Naive thymus-derived CD4-positive, alpha-beta T cell (primary cell): Measurements from ENCODE around the gene NAV2. TPM values are rescaled to one million over a fixed set of nuclear protein-coding genes. Genes with fewer than 3 reads are reported as not detected.

Experiments
- ATAC-seq: fragments of 150-1000 bp; cut with Tn5 transposase; 2 replicates; pipeline ENCODE4 v1.10.0; 2021; ENCODE audit warnings: mild to moderate bottlenecking, moderate library complexity
- CTCF ChIA-PET: fragments of 350-600 bp; sonication (Branson Sonifier 250); formaldehyde crosslinking; loops from one replicate; lab custom pipeline; 2021; ENCODE audit warnings: antibody characterized with exemption; lab: Charles Lee
- POLR2A ChIA-PET: fragments of 350-600 bp; sonication (Branson Sonifier 250); formaldehyde crosslinking; loops from one replicate; lab custom pipeline; 2021; ENCODE audit warnings: antibody characterized with exemption, inconsistent platforms; lab: Charles Lee
- DNase-seq, 9 donors: peaks; one replicate each; pipeline versions ENCODE4 v3.0.0 to v3.0.0-alpha.2; 2020 to 2022; ENCODE audit warnings: mixed read lengths in 1 of 9
- H3K27ac ChIP-seq: one replicate; pipeline ENCODE4 v1.7.0; 2013; ENCODE audit warnings: mild to moderate bottlenecking, low read depth, low read length, moderate library complexity
- H3K27me3 ChIP-seq, 2 donors: one replicate each; pipeline ENCODE4 v1.7.0; 2013; ENCODE audit warnings: low read length in 2 of 2, mild to moderate bottlenecking in 2 of 2, moderate library complexity in 2 of 2; ENCODE audit not compliant: control insufficient read depth in 2 of 2, insufficient read depth in 2 of 2
- H3K36me3 ChIP-seq, 3 experiments: 1 replicate in 2 of 3; 2 replicates in 1 of 3; pipeline ENCODE4 v1.7.0; 2013; ENCODE audit warnings: low read length in 3 of 3, mild to moderate bottlenecking in 3 of 3, moderate library complexity in 1 of 3; ENCODE audit not compliant: insufficient read depth in 3 of 3, control insufficient read depth in 2 of 3
- H3K4me1 ChIP-seq, 2 donors: one replicate each; pipeline ENCODE4 v1.7.0; 2013; ENCODE audit warnings: low read length in 2 of 2, mild to moderate bottlenecking in 2 of 2, moderate library complexity in 1 of 2; ENCODE audit not compliant: control insufficient read depth in 2 of 2, insufficient read depth in 2 of 2
- H3K4me3 ChIP-seq: 2 replicates; pipeline ENCODE4 v1.7.0; 2013; ENCODE audit warnings: mild to moderate bottlenecking, low read length
- H3K9me3 ChIP-seq, 3 experiments: 1 replicate in 2 of 3; 2 replicates in 1 of 3; pipeline ENCODE4 v1.7.0; 2013; ENCODE audit warnings: low read length in 3 of 3; ENCODE audit not compliant: control insufficient read depth in 2 of 3
- H3K27ac Mint-ChIP-seq, 9 donors: one replicate each; pipeline ENCODE4 v1.8.0; 2020 to 2022; ENCODE audit warnings: mixed read lengths in 9 of 9, mild to moderate bottlenecking in 8 of 9, moderate library complexity in 5 of 9, inconsistent platforms in 2 of 9
- H3K27me3 Mint-ChIP-seq, 5 donors: one replicate each; pipeline ENCODE4 v1.8.0; 2021 to 2022; ENCODE audit warnings: mixed read lengths in 5 of 5, mild to moderate bottlenecking in 1 of 5
- H3K36me3 Mint-ChIP-seq, 5 donors: one replicate each; pipeline ENCODE4 v1.8.0; 2020 to 2022; ENCODE audit warnings: mixed read lengths in 5 of 5, mild to moderate bottlenecking in 3 of 5, inconsistent platforms in 1 of 5
- H3K4me1 Mint-ChIP-seq, 7 donors: one replicate each; pipeline ENCODE4 v1.8.0; 2020 to 2022; ENCODE audit warnings: mixed read lengths in 7 of 7, mild to moderate bottlenecking in 3 of 7, inconsistent platforms in 1 of 7
- H3K4me3 Mint-ChIP-seq, 10 donors: one replicate each; pipeline ENCODE4 v1.8.0; 2020 to 2022; ENCODE audit warnings: mild to moderate bottlenecking in 10 of 10, mixed read lengths in 10 of 10, moderate library complexity in 6 of 10, inconsistent platforms in 2 of 10
- H3K9me3 Mint-ChIP-seq, 11 donors: one replicate each; pipeline ENCODE4 v1.8.0; 2020 to 2022; ENCODE audit warnings: mixed read lengths in 11 of 11, mild to moderate bottlenecking in 4 of 11, inconsistent platforms in 1 of 11, moderate library complexity in 1 of 11
- intact Hi-C, 2 donors: fragments of 100-400 bp; cut with micrococcal nuclease; formaldehyde crosslinking; loops; one replicate each; pipeline ENCODE4 v1.15.1; 2023
- polyA plus RNA-seq, 2 donors: library from polyadenylated mRNA; unstranded; fragments of 300-500 nt; fragmentation: Illumina TruSeq; gene quantifications; one replicate each; pipeline ENCODE4 v1.2.3, GENCODE V29; 2021
- total RNA-seq, 6 experiments: library from RNA in 5 of 6; stranded (reverse) in 5 of 6; gene quantifications; 1 replicate in 5 of 6; 2 replicates in 1 of 6; pipeline ENCODE4 v1.2.3 and lab custom pipeline; 2021 to 2026

Gene NAV2
- total and polyA plus RNA-seq, 7 experiments from 2014 or later: 0.24 to 2.2 (median 0.48) TPM; not detected in 2

DNA sequence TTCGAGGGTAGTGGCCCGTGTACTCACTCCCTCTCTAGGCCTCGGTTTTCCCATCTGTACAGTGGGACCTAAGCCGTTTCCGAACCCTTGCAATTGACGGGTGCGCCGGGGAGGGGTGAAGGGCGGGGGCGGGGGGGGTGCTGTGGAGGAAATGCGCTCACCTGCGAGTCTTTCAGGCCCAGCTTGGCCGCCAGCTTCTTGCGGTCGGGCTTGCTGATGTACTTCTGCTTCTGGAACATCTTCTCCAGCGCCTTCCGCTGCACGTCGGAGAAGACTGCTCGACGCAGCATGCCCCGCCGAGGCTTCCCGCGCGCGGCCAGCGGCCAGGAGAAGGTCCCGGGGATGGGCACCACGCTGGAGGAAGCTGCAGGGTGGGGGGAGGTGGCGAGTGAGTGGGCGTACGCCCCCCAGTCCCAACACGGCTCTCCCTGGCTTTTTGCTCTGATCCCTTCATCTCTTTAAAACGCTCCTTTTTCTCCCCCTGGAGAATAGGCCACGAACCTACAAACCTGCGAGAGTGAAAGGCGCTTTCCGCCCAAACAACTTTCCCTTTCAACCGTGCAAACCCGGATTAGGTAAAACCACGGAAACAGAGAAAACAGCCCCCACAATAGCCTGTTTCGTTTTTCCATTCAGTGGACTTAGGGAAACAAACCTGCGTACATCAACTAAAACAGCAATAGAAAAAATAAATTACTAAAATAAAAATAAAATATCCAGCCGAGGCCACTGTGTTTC is 444.4 kb downstream of the NAV2 start:
- H3K4me1 ChIP-seq: peaks cover 5 to 9% of the 10 kb centered on the region in 2 donors
- Mint-ChIP-seq H3K36me3 (peaks cover 0 to 7% (median 4%) of the 10 kb centered on the region in 5 donors), H3K27me3 (peaks cover 43 to 81% (median 61%) of the 10 kb centered on the region in 5 donors), H3K27ac (peak overlapping the region in 3 of 9 donors; percentile 23 to 84 (median 80)), H3K9me3 (peaks cover 0 to 44% (median 14%) of the 10 kb centered on the region in 11 donors), H3K4me3 (peak overlapping the region; percentile 54 to 91 (median 87)), H3K4me1 (peaks cover 17 to 47% (median 34%) of the 10 kb centered on the region in 7 donors)
- peak in 6 of 9 donors; percentile 24 to 53 (median 47) for DNase-seq
- H3K36me3 ChIP-seq: no peaks in the 10 kb centered on the region
- peak overlapping the region; percentile 58 for H3K4me3 ChIP-seq
- peak; percentile 59 for ATAC-seq
- peak overlapping the region; percentile 46 for H3K27ac ChIP-seq
- intact Hi-C loops: loop anchor here (1.0 to 10.0 kb wide), 4 partner anchors 24 to 230 kb away; partner anchors contain the start of genes HTATIP2 (in 1 of the 2) and PRMT3 (in 1 of the 2)
- H3K9me3 ChIP-seq: peaks cover 0 to 14% (median 0%) of the 10 kb centered on the region in 3 experiments
- POLR2A ChIA-PET: interaction anchor here (1.6 kb wide), 1 partner anchor 207 kb away, joined by 4 read pairs; the partner anchor contains the start of gene HTATIP2
- CTCF ChIA-PET: no interaction called here
- H3K27me3 ChIP-seq: peaks cover 12 to 26% of the 10 kb centered on the region in 2 donors

DNA sequence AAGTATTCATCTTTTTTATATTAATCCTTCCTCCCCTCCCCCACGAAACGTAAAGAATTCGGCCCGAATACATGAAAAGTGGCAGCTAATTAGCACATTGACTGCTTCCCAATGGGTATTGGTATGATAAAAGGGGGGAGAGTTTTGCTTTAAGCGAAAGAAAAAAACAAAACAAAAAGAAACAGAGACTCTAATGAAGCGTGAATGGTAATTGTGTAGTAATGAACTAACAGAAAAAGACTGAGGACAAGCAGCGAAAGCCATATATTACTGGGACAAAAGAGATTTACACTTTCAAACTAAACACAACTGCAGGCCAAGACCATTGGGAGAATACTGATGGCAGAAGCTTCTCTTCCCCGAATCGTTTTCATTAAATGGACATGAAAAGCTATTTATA is 445.1 kb downstream of the NAV2 start:
- DNase-seq (no peak), ATAC-seq (no peak)
- H3K27ac ChIP-seq: no peak overlapping the region
- Mint-ChIP-seq H3K27ac (peak overlapping the region in 1 of 9 donors; percentile 38), H3K36me3 (peaks cover 0 to 7% (median 4%) of the 10 kb centered on the region in 5 donors), H3K4me1 (peaks cover 17 to 54% (median 40%) of the 10 kb centered on the region in 7 donors), H3K27me3 (peaks cover 50 to 86% (median 68%) of the 10 kb centered on the region in 5 donors), H3K9me3 (peaks cover 0 to 49% (median 16%) of the 10 kb centered on the region in 11 donors), H3K4me3 (peak overlapping the region; percentile 27 to 91 (median 87))
- H3K4me3 ChIP-seq: no peak overlapping the region
- peaks cover 12 to 33% of the 10 kb centered on the region in 2 donors for H3K27me3 ChIP-seq
- no peaks in the 10 kb centered on the region for H3K36me3 ChIP-seq
- intact Hi-C loops: loop anchor here (1.0 to 10.0 kb wide), 4 partner anchors 25 to 230 kb away; partner anchors contain the start of genes HTATIP2 (in 1 of the 2) and PRMT3 (in 1 of the 2)
- peaks cover 0 to 17% (median 0%) of the 10 kb centered on the region in 3 experiments for H3K9me3 ChIP-seq
- H3K4me1 ChIP-seq: peaks cover 5 to 9% of the 10 kb centered on the region in 2 donors
- ChIA-PET CTCF (no interaction called here), POLR2A (interaction anchor here (1.6 kb wide), 1 partner anchor 206 kb away, joined by 4 read pairs; the partner anchor contains the start of gene HTATIP2)

DNA sequence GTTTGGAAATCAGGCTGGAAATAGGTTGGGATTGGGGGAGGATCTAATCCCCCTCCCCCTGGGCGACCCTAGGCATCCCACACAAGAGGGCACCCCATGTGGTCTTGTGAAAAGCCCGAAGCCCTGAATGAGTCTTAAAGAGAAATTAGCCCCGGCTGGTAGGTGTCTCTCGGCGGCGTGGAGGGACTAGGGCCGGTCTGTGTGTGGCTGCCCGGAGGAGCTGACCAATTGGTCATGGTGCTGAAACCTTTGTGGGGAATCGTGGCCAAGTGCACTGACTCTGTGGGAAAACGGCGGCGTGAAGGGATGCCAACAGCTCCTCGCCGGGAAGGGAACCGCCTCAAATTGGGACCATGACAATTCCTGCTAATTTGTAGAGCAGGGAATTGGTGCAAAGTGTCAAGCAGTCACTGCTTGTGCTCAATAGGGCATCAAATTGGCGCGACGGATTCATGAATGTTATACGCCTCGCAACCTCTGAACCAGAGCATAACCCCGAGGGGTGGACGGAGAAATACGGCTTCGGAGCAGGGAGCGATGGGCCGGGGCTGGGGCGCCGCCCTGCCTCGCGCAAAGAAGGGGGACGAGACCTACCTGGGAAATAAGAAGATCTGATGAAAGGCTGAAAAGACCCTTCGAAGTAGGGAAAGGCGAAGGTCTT is 446.1 kb downstream of the NAV2 start:
- CTCF ChIA-PET: no interaction called here
- Histone ChIP-seq H3K9me3 (peaks cover 0 to 17% (median 0%) of the 10 kb centered on the region in 3 experiments), H3K4me1 (peaks cover 5 to 9% of the 10 kb centered on the region in 2 donors), H3K27me3 (peaks cover 12 to 39% of the 10 kb centered on the region in 2 donors), H3K27ac (no peak overlapping the region), H3K4me3 (no peak overlapping the region), H3K36me3 (no peaks in the 10 kb centered on the region)
- no peak for ATAC-seq
- Mint-ChIP-seq H3K27me3 (peaks cover 59 to 87% (median 74%) of the 10 kb centered on the region in 5 donors), H3K9me3 (peaks cover 0 to 49% (median 19%) of the 10 kb centered on the region in 11 donors), H3K4me3 (peak overlapping the region; percentile 19 to 89 (median 56)), H3K4me1 (peaks cover 26 to 63% (median 50%) of the 10 kb centered on the region in 7 donors), H3K27ac (peak overlapping the region in 5 of 9 donors; percentile 17 to 79 (median 26)), H3K36me3 (peaks cover 0 to 7% (median 4%) of the 10 kb centered on the region in 5 donors)
- DNase-seq: peak in 1 of 9 donors; percentile 4
- intact Hi-C loops: loop anchor here in 1 of 2 donors (10.0 kb wide), 1 partner anchor 206 kb away; the partner anchor contains the start of gene HTATIP2
- POLR2A ChIA-PET: no interaction called here

DNA sequence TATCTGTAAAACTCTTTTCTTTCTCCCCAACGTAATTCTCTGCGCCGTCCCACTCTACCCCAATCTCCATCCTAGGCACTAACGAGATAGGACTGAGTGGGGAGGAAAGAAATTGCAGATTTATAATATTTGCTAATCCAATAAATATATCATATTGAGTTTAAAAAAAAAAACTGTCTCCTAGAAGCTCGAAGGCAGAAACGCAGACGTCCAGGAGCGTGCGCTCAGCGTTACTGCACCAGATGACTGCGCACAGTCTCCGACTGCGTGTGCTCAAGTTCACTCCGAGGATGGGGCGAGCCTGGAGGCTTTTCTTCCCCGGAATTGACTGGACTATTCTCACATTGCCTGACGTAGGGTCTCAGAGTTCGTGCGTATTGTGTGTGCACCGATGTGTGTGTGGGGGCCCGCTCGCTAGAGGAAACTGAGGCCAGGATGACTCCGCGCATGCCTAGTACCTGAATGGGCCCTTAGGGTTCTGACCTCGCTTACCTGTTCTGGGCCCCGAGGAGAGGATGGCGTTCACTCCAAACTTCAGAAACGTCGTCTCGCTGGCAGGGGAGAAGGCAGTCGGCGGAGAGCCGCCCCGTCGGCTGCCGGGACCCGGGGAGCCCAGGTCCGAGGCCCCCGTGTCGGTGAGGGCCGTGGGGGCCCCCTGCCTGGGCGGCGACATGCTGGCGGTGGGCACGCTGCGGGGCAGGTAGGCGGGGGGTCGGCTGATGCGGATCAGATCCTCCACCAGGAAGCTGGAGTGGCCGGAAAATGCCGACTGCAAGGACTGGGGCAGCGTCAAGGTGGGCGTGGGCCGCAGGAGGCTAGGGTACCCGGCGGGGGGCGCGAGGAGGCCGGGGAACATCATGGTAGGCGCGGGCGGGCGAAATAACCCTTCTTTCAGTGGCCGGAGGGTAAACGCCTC is 447.1 kb downstream of the NAV2 start:
- ATAC-seq: no peak
- intact Hi-C loops: loop anchor here in 1 of 2 donors (10.0 kb wide), 1 partner anchor 205 kb away; the partner anchor contains the start of gene HTATIP2
- ChIA-PET CTCF (no interaction called here), POLR2A (interaction anchor here (0.7 kb wide), 1 partner anchor 205 kb away, joined by 3 read pairs; no protein-coding TSS in a partner anchor)
- H3K9me3 ChIP-seq: peaks cover 0 to 17% (median 0%) of the 10 kb centered on the region in 3 experiments
- H3K4me1 ChIP-seq: peaks cover 9% of the 10 kb centered on the region in 2 donors
- Mint-ChIP-seq H3K4me3 (peak overlapping the region in 5 of 10 donors; percentile 33 to 89 (median 62)), H3K4me1 (peaks cover 26 to 73% (median 56%) of the 10 kb centered on the region in 7 donors), H3K27ac (peak overlapping the region in 4 of 9 donors; percentile 21 to 79 (median 44)), H3K9me3 (peaks cover 0 to 49% (median 19%) of the 10 kb centered on the region in 11 donors), H3K27me3 (peaks cover 65 to 90% (median 81%) of the 10 kb centered on the region in 5 donors), H3K36me3 (peaks cover 0 to 7% (median 4%) of the 10 kb centered on the region in 5 donors)
- H3K4me3 ChIP-seq: no peak overlapping the region
- no peak overlapping the region for H3K27ac ChIP-seq
- no peaks in the 10 kb centered on the region for H3K36me3 ChIP-seq
- no peak for DNase-seq
- peaks cover 12 to 39% of the 10 kb centered on the region in 2 donors for H3K27me3 ChIP-seq

DNA sequence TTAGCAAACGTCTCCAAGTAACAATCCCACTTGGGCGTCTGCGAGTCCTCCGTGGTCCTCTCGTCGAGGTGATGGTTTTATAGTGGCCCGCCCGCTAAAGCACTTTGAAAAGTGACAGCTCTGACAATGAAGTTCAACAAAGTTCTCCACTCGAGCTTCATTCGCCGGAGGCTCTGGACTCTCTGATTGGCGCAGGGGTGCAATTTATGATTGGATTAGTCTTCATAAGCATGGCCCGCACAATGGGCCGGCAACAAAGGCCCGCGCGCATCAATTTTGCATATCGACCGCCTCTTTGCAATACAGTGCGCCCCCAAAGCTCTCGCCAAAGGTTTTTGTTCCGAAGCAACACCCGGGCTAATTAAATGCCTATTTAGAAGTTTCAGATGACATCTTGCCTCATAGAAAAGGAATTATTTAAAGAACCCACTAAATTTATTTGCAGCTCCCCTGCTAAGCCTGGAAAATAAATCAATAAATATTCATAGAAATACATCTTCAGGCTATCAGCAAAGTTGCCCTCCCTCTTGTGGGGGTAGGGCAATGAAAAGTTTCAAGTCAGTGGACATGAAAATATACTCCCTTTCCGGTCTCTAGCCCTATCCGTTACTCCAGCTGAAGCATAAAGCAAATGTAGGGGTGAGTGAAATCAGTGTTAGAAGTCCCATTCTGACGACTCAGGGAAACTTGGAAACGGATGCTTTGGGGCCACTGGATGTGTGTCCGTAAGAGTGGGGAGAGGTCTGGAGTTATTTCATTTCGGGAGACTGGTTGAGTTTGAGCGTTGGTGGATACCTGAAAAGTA is 448.0 kb downstream of the NAV2 start, which contains the start of gene DBX1:
Gene DBX1 (minus strand): TSS at position 51 of the 805 bp plus-strand sequence. CDS start 151 bp downstream, outside the sequence.
- Histone ChIP-seq H3K36me3 (no peaks in the 10 kb centered on the region), H3K4me3 (no peak within 1 kb of the TSS), H3K27me3 (peaks cover 11 to 39% of the 10 kb centered on the region in 2 donors), H3K9me3 (peaks cover 0 to 17% (median 0%) of the 10 kb centered on the region in 3 experiments), H3K27ac (no peak within 1 kb of the TSS), H3K4me1 (peaks cover 9% of the 10 kb centered on the region in 2 donors)
- ChIA-PET POLR2A (interaction anchor here (0.7 kb wide), 1 partner anchor 204 kb away, joined by 3 read pairs; no protein-coding TSS in a partner anchor), CTCF (no interaction called here)
- H3K36me3 Mint-ChIP-seq: peaks cover 0 to 7% (median 4%) of the 10 kb centered on the region in 5 donors
- ATAC-seq (no peak), DNase-seq (no peak)
- intact Hi-C loops: no loop called here
- peaks cover 72 to 90% (median 84%) of the 10 kb centered on the region in 5 donors for H3K27me3 Mint-ChIP-seq
- peaks cover 0 to 49% (median 19%) of the 10 kb centered on the region in 11 donors for H3K9me3 Mint-ChIP-seq
- peaks cover 24 to 71% (median 54%) of the 10 kb centered on the region in 7 donors for H3K4me1 Mint-ChIP-seq
- peak within 1 kb of the TSS in 9 of 10 donors; percentile 0 to 89 (median 43) for H3K4me3 Mint-ChIP-seq
- peak within 1 kb of the TSS in 5 of 9 donors; percentile 22 to 87 (median 62) for H3K27ac Mint-ChIP-seq
